CD4-positive, CD25-positive, alpha-beta regulatory T cell (primary cell): ENCODE measurements around the gene GNG13. TPM values are rescaled to one million over a fixed set of nuclear protein-coding genes. Genes with fewer than 3 reads are reported as not detected.
"Not testable (repeated sequence)": the region's sequence is repeated elsewhere in the genome, so short reads cannot be mapped to it uniquely, and the experiment has no call there.

Experiments used
- ATAC-seq, 2 donors: fragments of 150-1000 bp; cut with Tn5 transposase; one replicate each; pipeline ENCODE4 v1.10.0; 2021; ENCODE audit warnings: low read depth in 2 of 2, moderate number of reproducible peaks in 2 of 2, moderate library complexity in 1 of 2
- DNase-seq, 3 donors: peaks; one replicate each; pipeline versions ENCODE4 v3.0.0 to v3.0.0-alpha.2; 2012 to 2022; ENCODE audit warnings: mixed read lengths in 1 of 3
- H3K27ac ChIP-seq: one replicate; pipeline ENCODE4 v1.7.0; 2013; ENCODE audit warnings: mild to moderate bottlenecking, low read length; ENCODE audit not compliant: insufficient read depth, poor library complexity, severe bottlenecking
- H3K27me3 ChIP-seq: one replicate; pipeline ENCODE4 v1.7.0; 2013; ENCODE audit warnings: low read length; ENCODE audit not compliant: control insufficient read depth, insufficient read depth
- H3K36me3 ChIP-seq: one replicate; pipeline ENCODE4 v1.7.0; 2013; ENCODE audit warnings: mild to moderate bottlenecking, low read length, moderate library complexity; ENCODE audit not compliant: control insufficient read depth, insufficient read depth
- H3K4me1 ChIP-seq: 2 replicates; pipeline ENCODE4 v1.7.0; 2013; ENCODE audit warnings: mild to moderate bottlenecking, low read length; ENCODE audit not compliant: insufficient read depth, control insufficient read depth, poor library complexity, severe bottlenecking
- H3K4me3 ChIP-seq: one replicate; pipeline ENCODE4 v1.7.0; 2013; ENCODE audit warnings: low read depth, mild to moderate bottlenecking, low read length, moderate library complexity
- H3K9me3 ChIP-seq, 2 experiments: 1 replicate in 1 of 2; 2 replicates in 1 of 2; pipeline ENCODE4 v1.7.0; 2013; ENCODE audit warnings: low read length in 2 of 2, mild to moderate bottlenecking in 1 of 2, moderate library complexity in 1 of 2; ENCODE audit not compliant: control insufficient read depth in 2 of 2
- H3K27ac Mint-ChIP-seq, 3 donors: one replicate each; pipeline ENCODE4 v1.8.0; 2020 to 2022; ENCODE audit warnings: mild to moderate bottlenecking in 3 of 3, mixed read lengths in 3 of 3, moderate library complexity in 2 of 3
- H3K27me3 Mint-ChIP-seq: one replicate; pipeline ENCODE4 v1.8.0; 2022; ENCODE audit warnings: mild to moderate bottlenecking, mixed read lengths
- H3K36me3 Mint-ChIP-seq: one replicate; pipeline ENCODE4 v1.8.0; 2020; ENCODE audit warnings: mixed read lengths
- H3K4me1 Mint-ChIP-seq, 4 donors: one replicate each; pipeline ENCODE4 v1.8.0; 2020 to 2022; ENCODE audit warnings: mixed read lengths in 4 of 4, mild to moderate bottlenecking in 1 of 4
- H3K4me3 Mint-ChIP-seq, 4 donors: one replicate each; pipeline ENCODE4 v1.8.0; 2020 to 2022; ENCODE audit warnings: mild to moderate bottlenecking in 4 of 4, mixed read lengths in 4 of 4, moderate library complexity in 3 of 4
- H3K9me3 Mint-ChIP-seq, 7 donors: one replicate each; pipeline ENCODE4 v1.8.0; 2020 to 2022; ENCODE audit warnings: mixed read lengths in 7 of 7, mild to moderate bottlenecking in 3 of 7, moderate library complexity in 2 of 7
- polyA plus RNA-seq, 4 donors: library from polyadenylated mRNA; unstranded; fragments of 300-500 nt; fragmentation: Illumina TruSeq; gene quantifications; one replicate each; pipeline ENCODE4 v1.2.3, GENCODE V29; 2021
- total RNA-seq: library from RNA; stranded (reverse); gene quantifications from one replicate; pipeline ENCODE4 v1.2.3, GENCODE V29; 2022

Gene GNG13
- total and polyA plus RNA-seq, 5 donors from 2014 or later: not detected

DNA sequence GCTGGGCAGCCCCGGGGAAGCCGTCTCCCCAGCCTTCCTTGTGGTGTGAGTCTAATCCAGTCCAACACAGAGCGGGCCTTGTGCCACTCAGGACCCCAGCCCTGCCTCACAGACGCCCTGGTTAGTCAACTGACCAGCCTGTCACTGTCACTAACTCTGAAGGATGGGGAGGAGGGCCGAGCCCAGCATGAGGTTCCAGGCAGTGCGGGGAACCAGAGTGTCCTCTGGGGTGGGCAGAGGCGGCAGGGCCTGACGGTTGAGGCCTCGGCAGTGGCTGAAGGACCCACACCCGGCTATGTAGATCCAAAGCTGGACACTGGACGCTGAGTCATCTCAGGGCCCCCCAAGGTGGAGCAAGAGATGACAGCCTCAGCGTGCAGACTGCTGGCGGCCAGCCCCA is 21.0 kb downstream of the GNG13 start:
- Mint-ChIP-seq H3K4me1 (no peaks in the 10 kb centered on the region), H3K4me3 (no peak overlapping the region), H3K36me3 (no peaks in the 10 kb centered on the region), H3K9me3 (peaks cover 0 to 2% (median 0%) of the 10 kb centered on the region in 7 donors), H3K27me3 (no peaks in the 10 kb centered on the region), H3K27ac (no peak overlapping the region)
- no peak overlapping the region for H3K4me3 ChIP-seq
- no peaks in the 10 kb centered on the region for H3K4me1 ChIP-seq
- no peaks in the 10 kb centered on the region for H3K27me3 ChIP-seq
- H3K27ac ChIP-seq: no peak overlapping the region
- ATAC-seq: no peak
- no peaks in the 10 kb centered on the region for H3K9me3 ChIP-seq
- no peak for DNase-seq
- no peaks in the 10 kb centered on the region for H3K36me3 ChIP-seq

DNA sequence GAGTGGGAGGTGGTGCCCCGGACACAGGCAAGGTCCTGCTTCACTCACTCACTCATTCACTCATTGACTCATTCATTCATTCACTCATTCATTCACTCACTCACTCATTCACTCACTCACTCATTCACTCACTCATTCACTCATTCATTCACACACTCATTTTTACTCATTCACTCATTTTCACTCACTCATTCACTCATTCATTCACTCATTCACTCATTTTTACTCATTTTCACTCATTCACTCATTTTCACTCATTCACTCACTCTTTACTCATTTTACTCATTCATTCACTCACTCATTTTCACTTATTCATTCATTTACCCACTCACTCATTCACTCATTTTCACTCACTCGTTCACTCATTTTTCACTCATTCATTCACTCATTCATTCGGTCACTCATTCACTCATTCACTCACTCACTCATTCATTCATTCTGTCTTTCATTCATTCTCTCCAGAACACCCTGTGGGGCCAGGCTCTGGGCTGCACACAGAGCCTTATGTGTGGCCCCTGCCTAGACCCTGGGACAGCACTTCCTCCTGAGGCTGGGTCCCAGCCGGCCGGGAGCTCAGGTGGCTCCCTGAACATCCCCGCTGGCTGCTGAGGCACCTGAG is 21.5 kb downstream of the GNG13 start:
- Mint-ChIP-seq H3K4me3 (no peak overlapping the region), H3K4me1 (no peaks in the 10 kb centered on the region), H3K9me3 (peaks cover 0 to 2% (median 0%) of the 10 kb centered on the region in 7 donors), H3K27me3 (no peaks in the 10 kb centered on the region), H3K27ac (no peak overlapping the region), H3K36me3 (no peaks in the 10 kb centered on the region)
- Histone ChIP-seq H3K9me3 (no peaks in the 10 kb centered on the region), H3K4me3 (no peak overlapping the region), H3K27me3 (no peaks in the 10 kb centered on the region), H3K4me1 (no peaks in the 10 kb centered on the region), H3K36me3 (no peaks in the 10 kb centered on the region), H3K27ac (no peak overlapping the region)
- ATAC-seq (no peak), DNase-seq (no peak)

DNA sequence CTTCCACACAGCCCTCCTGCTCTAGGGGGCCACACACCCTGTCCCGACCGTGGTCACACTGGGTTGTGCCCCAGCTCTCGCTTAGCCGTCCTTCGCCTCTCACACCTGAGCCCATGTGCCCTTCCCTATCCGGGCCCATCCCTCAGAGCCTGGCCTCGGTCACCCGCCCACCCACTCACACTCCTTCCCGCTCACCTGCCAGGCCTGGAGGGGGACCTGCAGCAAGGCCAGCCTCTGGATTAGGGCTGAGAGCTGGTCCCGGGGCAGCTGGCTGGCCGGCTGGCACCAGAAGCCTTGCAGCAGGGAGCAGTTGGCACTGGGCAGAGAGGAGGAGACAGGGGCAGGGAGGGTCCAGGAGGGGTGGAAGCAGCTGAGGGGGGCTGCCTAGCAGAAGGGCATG is 22.1 kb downstream of the GNG13 start:
- DNase-seq (no peak), ATAC-seq (peak in 1 of 2 donors; percentile 13)
- Histone ChIP-seq H3K4me1 (no peaks in the 10 kb centered on the region), H3K4me3 (no peak overlapping the region), H3K36me3 (no peaks in the 10 kb centered on the region), H3K27me3 (no peaks in the 10 kb centered on the region), H3K27ac (no peak overlapping the region), H3K9me3 (no peaks in the 10 kb centered on the region)
- no peaks in the 10 kb centered on the region for H3K4me1 Mint-ChIP-seq
- H3K36me3 Mint-ChIP-seq: no peaks in the 10 kb centered on the region
- no peak overlapping the region for H3K4me3 Mint-ChIP-seq
- H3K27me3 Mint-ChIP-seq: no peaks in the 10 kb centered on the region
- peaks cover 0 to 2% (median 0%) of the 10 kb centered on the region in 7 donors for H3K9me3 Mint-ChIP-seq
- H3K27ac Mint-ChIP-seq: no peak overlapping the region

DNA sequence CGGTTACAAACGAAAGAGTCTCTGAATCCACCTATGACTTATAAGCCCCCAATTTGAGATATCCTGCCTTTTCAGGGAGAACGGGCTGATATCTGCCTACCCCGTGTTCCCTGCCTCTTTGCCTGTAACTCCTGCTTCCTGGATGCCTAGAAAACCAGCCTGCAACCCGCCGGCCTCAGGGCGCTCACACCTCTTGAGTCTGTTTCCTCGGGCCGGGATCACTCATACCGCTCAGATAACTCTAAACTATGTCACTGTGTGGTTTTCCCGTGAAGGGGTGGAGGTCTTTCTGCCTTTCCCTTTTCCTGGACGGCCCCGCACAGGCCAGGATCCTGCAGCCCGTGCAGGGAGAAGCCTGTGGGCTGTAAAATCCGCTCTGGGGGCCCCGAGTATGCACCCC is 22.7 kb downstream of the GNG13 start:
- Histone ChIP-seq H3K4me1 (no peaks in the 10 kb centered on the region), H3K36me3 (no peaks in the 10 kb centered on the region), H3K4me3 (no peak overlapping the region), H3K27ac (no peak overlapping the region), H3K9me3 (no peaks in the 10 kb centered on the region), H3K27me3 (no peaks in the 10 kb centered on the region)
- Mint-ChIP-seq H3K36me3 (no peaks in the 10 kb centered on the region), H3K27ac (no peak overlapping the region), H3K4me1 (no peaks in the 10 kb centered on the region), H3K27me3 (no peaks in the 10 kb centered on the region), H3K4me3 (no peak overlapping the region), H3K9me3 (peaks cover 0 to 2% (median 0%) of the 10 kb centered on the region in 7 donors)
- DNase-seq (no peak), ATAC-seq (no peak)

DNA sequence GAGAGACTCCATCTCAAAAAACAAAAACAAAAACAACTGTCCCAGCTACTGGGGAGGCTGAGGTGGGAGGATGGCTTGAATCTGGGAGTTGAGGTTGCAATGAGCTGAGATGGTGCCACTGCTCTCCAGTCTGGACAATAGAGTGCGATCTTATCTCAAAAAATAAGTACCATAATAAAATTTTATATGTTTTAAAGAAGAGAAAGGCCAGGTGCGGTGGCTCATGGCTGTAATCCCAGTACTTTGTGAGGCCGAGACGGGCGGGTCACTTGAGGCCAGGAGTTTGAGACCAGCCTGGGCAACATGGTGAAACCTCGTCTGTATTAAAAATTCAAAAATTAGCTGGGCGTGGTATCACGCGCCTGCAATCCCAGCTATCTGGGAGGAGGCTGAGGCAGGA is 23.7 kb downstream of the GNG13 start:
- no peak for DNase-seq
- Mint-ChIP-seq H3K9me3 (peaks cover 0 to 2% (median 0%) of the 10 kb centered on the region in 7 donors), H3K4me1 (no peaks in the 10 kb centered on the region), H3K4me3 (no peak overlapping the region), H3K27me3 (no peaks in the 10 kb centered on the region), H3K27ac (no peak overlapping the region), H3K36me3 (no peaks in the 10 kb centered on the region)
- ATAC-seq: no peak
- no peaks in the 10 kb centered on the region for H3K36me3 ChIP-seq
- H3K27ac ChIP-seq: no peak overlapping the region
- no peaks in the 10 kb centered on the region for H3K9me3 ChIP-seq
- no peaks in the 10 kb centered on the region for H3K27me3 ChIP-seq
- H3K4me3 ChIP-seq: no peak overlapping the region
- H3K4me1 ChIP-seq: no peaks in the 10 kb centered on the region

DNA sequence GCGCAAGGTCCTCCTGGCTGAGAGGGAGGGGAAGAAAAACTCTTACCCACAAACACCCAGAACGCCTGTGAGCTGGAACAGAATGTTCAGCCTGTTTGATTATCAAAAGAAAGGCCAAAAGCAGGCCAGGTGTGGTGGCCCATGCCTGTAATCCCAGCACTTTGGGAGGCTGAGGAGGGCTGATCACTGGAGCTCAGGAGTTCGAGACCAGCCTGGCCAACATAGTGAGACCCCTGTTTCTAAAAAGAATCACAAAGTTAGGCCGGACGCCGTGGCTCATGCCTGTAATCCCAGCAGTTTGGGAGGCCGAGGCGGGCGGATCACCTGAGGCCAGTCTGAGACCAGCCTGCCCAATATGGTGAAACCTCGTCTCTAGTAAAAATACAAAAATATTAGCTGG is 24.2 kb downstream of the GNG13 start:
- not testable (repeated sequence) for H3K9me3 Mint-ChIP-seq, H3K4me1 Mint-ChIP-seq, H3K27me3 ChIP-seq, H3K36me3 Mint-ChIP-seq, H3K27me3 Mint-ChIP-seq, H3K4me1 ChIP-seq, H3K4me3 Mint-ChIP-seq, H3K4me3 ChIP-seq, H3K36me3 ChIP-seq, H3K27ac ChIP-seq, H3K27ac Mint-ChIP-seq, H3K9me3 ChIP-seq, ATAC-seq, DNase-seq

DNA sequence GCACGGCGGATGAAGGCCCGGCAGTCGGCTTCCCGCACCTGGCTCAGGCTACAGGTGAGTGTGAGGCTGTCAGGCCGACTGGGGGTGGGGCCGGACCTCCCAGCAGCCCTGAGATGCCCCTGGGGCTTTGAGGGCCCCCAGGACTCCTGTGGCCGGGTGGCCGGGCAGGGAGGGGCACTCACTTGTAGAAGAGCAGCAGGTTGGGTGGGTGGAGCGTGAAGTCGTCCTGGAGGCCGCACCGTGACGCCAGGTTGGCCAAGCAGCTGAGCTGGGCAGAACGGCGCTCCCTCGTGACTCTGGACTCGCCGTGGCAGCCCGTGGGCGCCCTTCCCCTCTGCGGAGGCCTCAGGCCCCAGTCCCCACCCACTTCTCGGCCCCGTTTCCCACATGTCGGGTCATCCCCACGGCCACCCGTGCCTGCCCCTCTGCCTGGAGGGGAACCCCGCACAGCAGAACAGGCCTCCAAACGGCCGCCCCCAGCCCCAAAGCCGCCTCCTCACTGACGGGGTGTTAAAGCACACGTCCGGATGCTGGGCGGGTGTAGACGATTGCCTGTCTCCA is 25.2 kb downstream of the GNG13 start:
- Mint-ChIP-seq H3K27me3 (no peaks in the 10 kb centered on the region), H3K36me3 (no peaks in the 10 kb centered on the region), H3K4me3 (no peak overlapping the region), H3K27ac (no peak overlapping the region), H3K9me3 (no peaks in the 10 kb centered on the region), H3K4me1 (no peaks in the 10 kb centered on the region)
- H3K9me3 ChIP-seq: no peaks in the 10 kb centered on the region
- H3K27ac ChIP-seq: no peak overlapping the region
- no peaks in the 10 kb centered on the region for H3K36me3 ChIP-seq
- no peaks in the 10 kb centered on the region for H3K4me1 ChIP-seq
- H3K4me3 ChIP-seq: no peak overlapping the region
- H3K27me3 ChIP-seq: no peaks in the 10 kb centered on the region
- DNase-seq: no peak
- no peak for ATAC-seq
